ENCODE data around the gene JAK1.

JAK1 gene

DNA sequence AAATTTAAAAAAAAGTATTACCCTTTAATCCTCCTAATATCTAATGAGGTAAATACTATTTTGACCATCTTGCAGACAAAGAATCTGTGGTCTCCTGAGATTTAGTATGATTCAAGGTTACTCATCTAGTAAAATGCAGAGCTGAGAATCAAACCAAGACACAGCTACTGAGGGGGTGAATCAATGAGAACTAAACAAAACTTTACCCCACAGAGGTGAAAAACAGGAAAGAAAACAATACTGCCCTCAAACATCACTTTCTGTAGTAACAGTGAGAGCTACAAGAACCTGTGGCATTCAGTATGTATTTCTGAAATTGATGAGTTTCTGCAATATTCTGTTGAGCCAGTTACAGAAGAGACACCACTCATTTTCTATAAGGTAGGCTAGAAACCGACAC is 85.1 kb downstream of the JAK1 start:
- no peak overlapping the region for H3K27ac ChIP-seq
- TF ChIP-seq ZFX (IDR thresholded peaks at IDR 0.05; ENCODE audit: borderline replicate concordance) (no peak), CTCF (IDR thresholded peaks at IDR 0.05) (no peak)

DNA sequence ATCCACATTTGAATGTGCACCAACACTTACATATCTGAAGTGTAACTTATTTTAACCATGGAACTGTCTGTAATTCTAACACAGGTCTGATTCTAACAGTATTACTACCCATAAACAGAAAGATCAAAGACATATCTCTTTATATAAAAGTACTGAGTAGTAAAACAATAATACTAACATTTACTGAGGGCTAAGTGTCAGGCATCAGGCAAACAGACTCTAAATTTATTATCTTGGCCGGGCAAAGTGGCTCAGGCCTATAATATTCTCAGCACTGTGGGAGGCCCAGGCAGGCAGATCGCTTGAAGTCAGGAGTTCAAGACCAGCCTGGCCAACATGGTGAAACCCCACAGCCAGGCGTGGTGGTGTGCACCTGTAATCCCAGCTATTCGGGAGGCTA is 85.9 kb downstream of the JAK1 start:
- H3K27ac ChIP-seq = no peak overlapping the region
- TF ChIP-seq ZFX (IDR thresholded peaks at IDR 0.05; ENCODE audit: borderline replicate concordance) (no peak), CTCF (IDR thresholded peaks at IDR 0.05) (no peak)

- no peak overlapping the region for H3K27ac ChIP-seq
- TF ChIP-seq ZFX (IDR thresholded peaks at IDR 0.05; ENCODE audit: borderline replicate concordance) (no peak), CTCF (IDR thresholded peaks at IDR 0.05) (no peak)
These were observed 87.3 kb downstream of the JAK1 start for GRCh38 chr1:64878931-64879611.

DNA sequence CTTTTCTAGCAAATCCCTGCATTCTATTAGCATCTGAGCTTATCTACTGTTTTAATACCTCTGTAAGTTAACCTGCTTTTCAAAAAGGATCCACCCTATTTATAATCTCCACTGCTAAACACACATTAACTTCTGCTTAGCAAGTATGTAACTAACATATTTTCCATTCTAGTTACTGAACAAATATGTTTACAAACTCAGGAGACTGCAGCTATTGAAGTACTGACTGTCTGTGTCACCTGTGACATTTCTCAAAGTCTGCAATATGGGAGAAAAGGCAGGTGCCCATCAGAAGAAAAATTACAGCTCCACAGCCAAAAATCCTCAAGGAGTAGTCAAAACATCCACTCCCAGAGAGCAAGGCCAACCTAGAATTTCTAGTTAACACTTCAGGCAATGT is 88.3 kb downstream of the JAK1 start:
- TF ChIP-seq CTCF (IDR thresholded peaks at IDR 0.05) = no peak
- TF ChIP-seq ZFX (IDR thresholded peaks at IDR 0.05; ENCODE audit: borderline replicate concordance) = no peak
- H3K27ac ChIP-seq = no peak overlapping the region

GRCh38 chr1:64877598-64877997 is 88.8 kb downstream of the JAK1 start:
- no peak for TF ChIP-seq CTCF (IDR thresholded peaks at IDR 0.05)
- TF ChIP-seq ZFX (IDR thresholded peaks at IDR 0.05; ENCODE audit: borderline replicate concordance) = no peak

GRCh38 chr1:64877151-64877550 is 89.2 kb downstream of the JAK1 start:
- no peak for TF ChIP-seq CTCF (IDR thresholded peaks at IDR 0.05)
- no peak for TF ChIP-seq ZFX (IDR thresholded peaks at IDR 0.05; ENCODE audit: borderline replicate concordance)
- no peak overlapping the region for H3K27ac ChIP-seq

More at GRCh38 chr1:64877598-64877997, 88.8 kb downstream of the JAK1 start:
- H3K27ac ChIP-seq = no peak overlapping the region

DNA sequence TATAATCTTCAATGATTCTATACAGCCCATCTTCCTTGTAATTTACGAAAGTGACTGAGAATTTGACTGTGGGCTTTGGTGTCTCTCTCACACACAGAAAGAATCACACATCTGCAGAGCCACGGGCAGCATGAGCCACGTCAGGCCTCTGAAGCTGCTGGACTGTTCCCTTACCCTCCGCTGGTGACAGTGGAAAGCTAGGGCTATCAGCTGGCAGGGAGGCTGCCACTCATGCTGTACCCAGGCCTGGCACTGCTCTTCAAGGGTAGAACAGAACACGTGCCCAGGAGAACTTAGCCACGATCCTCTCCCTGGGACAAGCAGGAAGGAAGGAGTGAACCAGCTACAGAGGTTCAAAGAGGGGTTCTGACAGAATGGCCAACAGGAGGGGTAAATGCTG is 90.7 kb downstream of the JAK1 start:
- no peak overlapping the region for H3K27ac ChIP-seq
- TF ChIP-seq CTCF (IDR thresholded peaks at IDR 0.05) (no peak), ZFX (IDR thresholded peaks at IDR 0.05; ENCODE audit: borderline replicate concordance) (no peak)

Measured in 22Rv1 (cell line).